Measurements from ENCODE around the gene PLA2G12A.
"Not testable (repeated sequence)": the region's sequence is repeated elsewhere in the genome, so short reads cannot be mapped to it uniquely, and the experiment has no call there.

Gene PLA2G12A

GRCh38 chr4:109682875-109683274 is 47.0 kb downstream of the PLA2G12A start:
- H3K79me2 ChIP-seq (ENCODE audit: insufficient read depth, low read length), result no peaks in the 10 kb centered on the region
- H3K4me1 ChIP-seq (ENCODE audit: insufficient read depth, low read length), result no peaks in the 10 kb centered on the region
- peaks cover 62% of the 10 kb centered on the region for H3K36me3 ChIP-seq (ENCODE audit: insufficient read depth, low read length)
- TF ChIP-seq EZH2 (IDR thresholded peaks at IDR 0.05; ENCODE audit: borderline replicate concordance, low read depth, low read length, severe bottlenecking) (no peak), CTCF (IDR thresholded peaks at IDR 0.05; ENCODE audit: borderline replicate concordance, extremely low read depth, low read length, poor library complexity, severe bottlenecking) (no peak)
- no peak overlapping the region for H3K4me2 ChIP-seq (ENCODE audit: insufficient read depth, low read length)
- DNase-seq (no peak), ATAC-seq (ENCODE audit: insufficient read depth, low read depth) (no peak)
- no peaks in the 10 kb centered on the region for H3K27me3 ChIP-seq (ENCODE audit: insufficient read depth, low read length, poor library complexity)
- no peak overlapping the region for H3K9ac ChIP-seq (ENCODE audit: low read depth, low read length)
- no peak overlapping the region for H3K4me3 ChIP-seq (ENCODE audit: low read depth in 1 of 2, low read length in 2 of 2)
- H4K20me1 ChIP-seq (ENCODE audit: insufficient read depth, low read length), result no peaks in the 10 kb centered on the region
- H2AFZ ChIP-seq (ENCODE audit: low read depth, low read length), result no peak overlapping the region
- H3K9me3 ChIP-seq (ENCODE audit: insufficient read depth, low read length, severe bottlenecking), result no peaks in the 10 kb centered on the region
- no peak overlapping the region; the same call in 1 of the 2 replicates for H3K27ac ChIP-seq (ENCODE audit: low read length)

DNA sequence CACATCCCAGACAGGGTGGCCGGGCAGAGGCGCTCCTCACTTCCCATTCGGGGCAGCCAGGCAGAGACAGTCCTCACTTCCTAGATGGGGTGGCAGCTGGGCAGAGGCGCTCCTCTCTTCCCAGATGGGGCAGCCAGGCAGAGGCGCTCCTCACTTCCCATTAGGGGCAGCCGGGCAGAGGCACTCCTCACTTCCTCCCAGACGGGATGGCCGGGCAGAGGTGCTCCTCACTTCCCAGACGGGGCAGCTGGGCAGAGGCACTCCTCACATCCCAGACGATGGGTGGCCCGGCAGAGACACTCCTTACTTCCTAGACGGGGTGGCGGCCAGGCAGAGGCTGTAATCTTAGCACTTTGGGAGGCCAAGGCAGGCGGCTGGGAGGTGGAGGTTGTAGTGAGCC is 50.9 kb downstream of the PLA2G12A start:
- H3K9me3 ChIP-seq (ENCODE audit: insufficient read depth, low read length, severe bottlenecking); ATAC-seq (ENCODE audit: insufficient read depth, low read depth); H3K4me1 ChIP-seq (ENCODE audit: insufficient read depth, low read length); H4K20me1 ChIP-seq (ENCODE audit: insufficient read depth, low read length); H3K27ac ChIP-seq (ENCODE audit: low read length); H3K27me3 ChIP-seq (ENCODE audit: insufficient read depth, low read length, poor library complexity); H3K4me3 ChIP-seq (ENCODE audit: low read depth in 1 of 2, low read length in 2 of 2); H3K9ac ChIP-seq (ENCODE audit: low read depth, low read length); H3K79me2 ChIP-seq (ENCODE audit: insufficient read depth, low read length); H2AFZ ChIP-seq (ENCODE audit: low read depth, low read length); DNase-seq; H3K4me2 ChIP-seq (ENCODE audit: insufficient read depth, low read length): not testable (repeated sequence)
- peaks cover 36% of the 10 kb centered on the region for H3K36me3 ChIP-seq (ENCODE audit: insufficient read depth, low read length)

GRCh38 chr4:109678472-109678871 is 51.4 kb downstream of the PLA2G12A start:
- H3K79me2 ChIP-seq (ENCODE audit: insufficient read depth, low read length); H3K27ac ChIP-seq (ENCODE audit: low read length); DNase-seq; H4K20me1 ChIP-seq (ENCODE audit: insufficient read depth, low read length); H3K4me2 ChIP-seq (ENCODE audit: insufficient read depth, low read length); H3K4me3 ChIP-seq (ENCODE audit: low read depth in 1 of 2, low read length in 2 of 2); H3K9ac ChIP-seq (ENCODE audit: low read depth, low read length); ATAC-seq (ENCODE audit: insufficient read depth, low read depth); H3K4me1 ChIP-seq (ENCODE audit: insufficient read depth, low read length); H3K27me3 ChIP-seq (ENCODE audit: insufficient read depth, low read length, poor library complexity); H2AFZ ChIP-seq (ENCODE audit: low read depth, low read length); H3K9me3 ChIP-seq (ENCODE audit: insufficient read depth, low read length, severe bottlenecking): not testable (repeated sequence)
- peaks cover 36% of the 10 kb centered on the region for H3K36me3 ChIP-seq (ENCODE audit: insufficient read depth, low read length)

DNA sequence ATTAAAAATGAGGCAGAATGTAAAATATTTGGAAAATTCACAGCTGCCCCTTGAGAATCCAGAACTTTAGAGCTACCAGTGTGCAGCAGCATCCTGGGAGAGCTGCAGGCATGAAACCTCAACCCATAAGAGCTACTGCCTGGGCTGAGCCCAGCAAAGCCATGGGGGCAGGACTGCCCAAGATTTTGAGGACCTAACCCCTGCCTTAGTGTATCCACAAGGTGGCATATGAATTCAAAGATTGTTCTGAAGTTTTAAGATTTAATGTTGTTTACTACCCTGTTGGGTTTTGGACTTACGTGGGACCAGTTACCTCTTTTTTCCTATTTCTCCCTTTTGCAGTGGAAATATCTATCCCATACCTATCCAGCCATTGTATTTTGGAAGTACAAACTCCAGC is 53.0 kb downstream of the PLA2G12A start:
- Histone ChIP-seq H3K4me1 (ENCODE audit: insufficient read depth, low read length) (no peaks in the 10 kb centered on the region), H3K4me2 (ENCODE audit: insufficient read depth, low read length) (no peak overlapping the region), H3K27ac (ENCODE audit: low read length) (no peak overlapping the region), H3K27me3 (ENCODE audit: insufficient read depth, low read length, poor library complexity) (no peaks in the 10 kb centered on the region), H3K4me3 (ENCODE audit: low read depth in 1 of 2, low read length in 2 of 2) (no peak overlapping the region), H4K20me1 (ENCODE audit: insufficient read depth, low read length) (no peaks in the 10 kb centered on the region), H3K79me2 (ENCODE audit: insufficient read depth, low read length) (no peaks in the 10 kb centered on the region), H3K9ac (ENCODE audit: low read depth, low read length) (no peak overlapping the region), H3K9me3 (ENCODE audit: insufficient read depth, low read length, severe bottlenecking) (peaks cover 9% of the 10 kb centered on the region), H2AFZ (ENCODE audit: low read depth, low read length) (no peak overlapping the region), H3K36me3 (ENCODE audit: insufficient read depth, low read length) (peaks cover 37% of the 10 kb centered on the region)
- TF ChIP-seq CTCF (IDR thresholded peaks at IDR 0.05; ENCODE audit: borderline replicate concordance, extremely low read depth, low read length, poor library complexity, severe bottlenecking), result no peak
- no peak for TF ChIP-seq EZH2 (IDR thresholded peaks at IDR 0.05; ENCODE audit: borderline replicate concordance, low read depth, low read length, severe bottlenecking)
- DNase-seq, result no peak
- ATAC-seq (ENCODE audit: insufficient read depth, low read depth), result no peak
